ENCODE measurements around the gene RPIA.
"Not testable (repeated sequence)": the region's sequence is repeated elsewhere in the genome, so short reads cannot be mapped to it uniquely, and the experiment has no call there.

Gene RPIA

DNA sequence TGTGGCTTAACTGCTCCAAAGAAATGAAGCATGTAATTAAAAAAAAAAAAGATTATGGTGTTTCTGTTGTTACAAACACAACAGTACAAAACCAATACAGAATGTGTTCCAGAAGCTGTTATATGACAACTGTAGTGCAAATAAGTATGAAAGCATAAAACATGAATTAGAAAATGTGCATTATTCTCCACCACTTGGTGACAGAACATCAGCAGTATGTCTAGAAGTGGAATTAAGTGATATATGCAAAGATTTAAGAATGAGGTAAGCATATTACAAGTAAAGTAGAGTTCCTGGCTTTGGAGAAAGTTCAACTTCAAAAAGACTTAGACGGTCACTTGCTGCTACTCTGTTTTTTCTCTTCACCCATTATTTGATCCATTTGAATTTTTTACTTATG is 105.0 kb downstream of the RPIA start:
- DNase-seq, result not testable (repeated sequence)

- not testable (repeated sequence) for DNase-seq
These were observed 105.7 kb downstream of the RPIA start for GRCh38 chr2:88797164-88797563.
